ENCODE data around the gene MRLN.

DNA sequence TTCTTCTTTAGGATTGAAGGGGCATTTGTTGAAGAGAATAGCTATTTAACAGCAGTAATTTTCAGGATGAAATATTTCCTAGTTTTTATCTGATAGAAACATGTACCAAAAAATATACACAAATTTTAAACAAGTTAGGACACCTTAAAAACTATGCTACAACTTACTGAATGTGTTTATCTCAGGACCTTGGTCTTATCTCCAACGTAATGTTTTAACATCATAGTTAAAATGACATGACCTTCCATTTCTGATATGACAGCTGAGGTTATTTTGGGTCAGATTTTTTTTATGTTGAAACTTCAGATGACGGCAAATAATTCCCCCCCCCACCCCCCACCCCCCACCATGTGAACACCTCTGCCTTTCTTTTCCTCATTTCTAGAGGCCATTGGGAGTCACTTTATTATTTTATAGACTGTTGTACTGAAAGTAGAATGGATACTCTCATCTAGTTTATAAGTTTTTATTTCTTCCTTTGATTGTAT is 8.0 kb downstream of the MRLN start:
- TF ChIP-seq, protein P1, sequence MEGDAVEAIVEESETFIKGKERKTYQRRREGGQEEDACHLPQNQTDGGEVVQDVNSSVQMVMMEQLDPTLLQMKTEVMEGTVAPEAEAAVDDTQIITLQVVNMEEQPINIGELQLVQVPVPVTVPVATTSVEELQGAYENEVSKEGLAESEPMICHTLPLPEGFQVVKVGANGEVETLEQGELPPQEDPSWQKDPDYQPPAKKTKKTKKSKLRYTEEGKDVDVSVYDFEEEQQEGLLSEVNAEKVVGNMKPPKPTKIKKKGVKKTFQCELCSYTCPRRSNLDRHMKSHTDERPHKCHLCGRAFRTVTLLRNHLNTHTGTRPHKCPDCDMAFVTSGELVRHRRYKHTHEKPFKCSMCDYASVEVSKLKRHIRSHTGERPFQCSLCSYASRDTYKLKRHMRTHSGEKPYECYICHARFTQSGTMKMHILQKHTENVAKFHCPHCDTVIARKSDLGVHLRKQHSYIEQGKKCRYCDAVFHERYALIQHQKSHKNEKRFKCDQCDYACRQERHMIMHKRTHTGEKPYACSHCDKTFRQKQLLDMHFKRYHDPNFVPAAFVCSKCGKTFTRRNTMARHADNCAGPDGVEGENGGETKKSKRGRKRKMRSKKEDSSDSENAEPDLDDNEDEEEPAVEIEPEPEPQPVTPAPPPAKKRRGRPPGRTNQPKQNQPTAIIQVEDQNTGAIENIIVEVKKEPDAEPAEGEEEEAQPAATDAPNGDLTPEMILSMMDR (IDR thresholded peaks at IDR 0.05 in 8 of 11, conservative IDR thresholded peaks at IDR 0.05 in 3 of 11) = no peak
- TF ChIP-seq POLR2AphosphoS5 (IDR thresholded peaks at IDR 0.05) = no peak
